Muscle layer of duodenum (tissue), 2 donors: Measurements from ENCODE around the gene PEMT.

Experiments used
- H3K27ac ChIP-seq: one replicate; pipeline ENCODE4 v1.7.0; 2013; ENCODE audit warnings: mild to moderate bottlenecking, low read length
- H3K27me3 ChIP-seq: one replicate; pipeline ENCODE4 v1.7.0; 2013; ENCODE audit warnings: low read depth, mild to moderate bottlenecking, control low read depth, low read length
- H3K36me3 ChIP-seq, 2 donors: one replicate each; pipeline ENCODE4 v1.7.0; 2013; ENCODE audit warnings: low read length in 2 of 2, control low read depth in 1 of 2, mild to moderate bottlenecking in 1 of 2; ENCODE audit not compliant: insufficient read depth in 2 of 2, control insufficient read depth in 1 of 2
- H3K4me1 ChIP-seq, 2 donors: one replicate each; pipeline ENCODE4 v1.7.0; 2013; ENCODE audit warnings: low read length in 2 of 2, mild to moderate bottlenecking in 2 of 2, control low read depth in 1 of 2, moderate library complexity in 1 of 2; ENCODE audit not compliant: insufficient read depth in 2 of 2, control insufficient read depth in 1 of 2
- H3K4me3 ChIP-seq, 2 donors: one replicate each; pipeline ENCODE4 v1.7.0; 2013; ENCODE audit warnings: low read length in 2 of 2, low read depth in 1 of 2, mild to moderate bottlenecking in 1 of 2
- H3K9me3 ChIP-seq, 2 donors: one replicate each; pipeline ENCODE4 v1.7.0; 2013; ENCODE audit warnings: low read length in 2 of 2, control low read depth in 1 of 2, mild to moderate bottlenecking in 1 of 2; ENCODE audit not compliant: control insufficient read depth in 1 of 2
- donor health status: healthy.

The PEMT gene

GRCh38 chr17:17547210-17547764 lies 44.2 kb downstream of the PEMT start:
- Histone ChIP-seq H3K27ac (no peak overlapping the region), H3K9me3 (no peaks in the 10 kb centered on the region), H3K36me3 (no peaks in the 10 kb centered on the region), H3K27me3 (no peaks in the 10 kb centered on the region), H3K4me1 (peaks cover 0 to 16% of the 10 kb centered on the region in 2 donors), H3K4me3 (no peak overlapping the region)

- H3K4me1 ChIP-seq, result peaks cover 0 to 16% of the 10 kb centered on the region in 2 donors
- no peak overlapping the region for H3K27ac ChIP-seq
- H3K4me3 ChIP-seq, result no peak overlapping the region
- H3K27me3 ChIP-seq, result no peaks in the 10 kb centered on the region
- no peaks in the 10 kb centered on the region for H3K9me3 ChIP-seq
- no peaks in the 10 kb centered on the region for H3K36me3 ChIP-seq
These were observed 44.9 kb downstream of the PEMT start for GRCh38 chr17:17546399-17547185.

GRCh38 chr17:17545984-17546383 lies 45.5 kb downstream of the PEMT start:
- Histone ChIP-seq H3K4me3 (no peak overlapping the region), H3K27me3 (no peaks in the 10 kb centered on the region), H3K27ac (no peak overlapping the region), H3K36me3 (no peaks in the 10 kb centered on the region), H3K9me3 (no peaks in the 10 kb centered on the region), H3K4me1 (peaks cover 0 to 16% of the 10 kb centered on the region in 2 donors)

- Histone ChIP-seq H3K9me3 (no peaks in the 10 kb centered on the region), H3K27me3 (no peaks in the 10 kb centered on the region), H3K27ac (no peak overlapping the region), H3K4me1 (peaks cover 0 to 16% of the 10 kb centered on the region in 2 donors), H3K36me3 (no peaks in the 10 kb centered on the region), H3K4me3 (no peak overlapping the region)
These were observed 46.3 kb downstream of the PEMT start for GRCh38 chr17:17545031-17545820.

GRCh38 chr17:17542906-17543635 lies 48.4 kb downstream of the PEMT start:
- peaks cover 0 to 16% of the 10 kb centered on the region in 2 donors for H3K4me1 ChIP-seq
- no peak overlapping the region for H3K27ac ChIP-seq
- no peak overlapping the region for H3K4me3 ChIP-seq

GRCh38 chr17:17541640-17542001 lies 49.9 kb downstream of the PEMT start:
- Histone ChIP-seq H3K4me1 (peaks cover 0 to 6% of the 10 kb centered on the region in 2 donors), H3K4me3 (no peak overlapping the region), H3K27ac (no peak overlapping the region)

More at GRCh38 chr17:17542906-17543635, 48.4 kb downstream of the PEMT start:
- Histone ChIP-seq H3K27me3 (no peaks in the 10 kb centered on the region), H3K9me3 (no peaks in the 10 kb centered on the region), H3K36me3 (no peaks in the 10 kb centered on the region)

GRCh38 chr17:17540935-17541639 lies 50.4 kb downstream of the PEMT start:
- Histone ChIP-seq H3K36me3 (no peaks in the 10 kb centered on the region), H3K27me3 (no peaks in the 10 kb centered on the region), H3K27ac (no peak overlapping the region), H3K4me1 (peaks cover 0 to 5% of the 10 kb centered on the region in 2 donors), H3K4me3 (no peak overlapping the region), H3K9me3 (no peaks in the 10 kb centered on the region)

More at GRCh38 chr17:17541640-17542001, 49.9 kb downstream of the PEMT start:
- Histone ChIP-seq H3K36me3 (no peaks in the 10 kb centered on the region), H3K9me3 (no peaks in the 10 kb centered on the region), H3K27me3 (no peaks in the 10 kb centered on the region)

GRCh38 chr17:17540278-17540906 lies 51.1 kb downstream of the PEMT start:
- Histone ChIP-seq H3K36me3 (no peaks in the 10 kb centered on the region), H3K27me3 (no peaks in the 10 kb centered on the region), H3K4me1 (peaks cover 0 to 9% of the 10 kb centered on the region in 2 donors), H3K9me3 (no peaks in the 10 kb centered on the region), H3K4me3 (no peak overlapping the region), H3K27ac (no peak overlapping the region)

- no peaks in the 10 kb centered on the region for H3K36me3 ChIP-seq
- no peak overlapping the region for H3K4me3 ChIP-seq
- no peaks in the 10 kb centered on the region for H3K27me3 ChIP-seq
- no peak overlapping the region for H3K27ac ChIP-seq
- peaks cover 0 to 9% of the 10 kb centered on the region in 2 donors for H3K4me1 ChIP-seq
- no peaks in the 10 kb centered on the region for H3K9me3 ChIP-seq
These were observed 51.9 kb downstream of the PEMT start for GRCh38 chr17:17539591-17539990.
